GM23338 (cell line): Measurements from ENCODE around the gene ETV6. TPM values are rescaled to one million over a fixed set of nuclear protein-coding genes. Genes with fewer than 3 reads are reported as not detected.

ENCODE experiments used
- ATAC-seq: fragments of 200-7000 bp; cut with Tn5 transposase; 3 replicates; pipeline ENCODE4 v1.9.1; 2020
- DNase-seq: peaks from one replicate; pipeline ENCODE4 v3.0.0-alpha.2; 2015; ENCODE audit warnings: low spot score
- H2AFZ ChIP-seq: fragments of 200-600 bp; sonication (generic); 2 replicates; pipeline ENCODE4 v1.8.0; 2016; ENCODE audit warnings: antibody characterized with exemption, mild to moderate bottlenecking, moderate library complexity
- H3F3A ChIP-seq: fragments of 200-600 bp; sonication (generic); replicated peaks from 2 replicates; pipeline ENCODE4 v1.8.0; 2017; ENCODE audit warnings: antibody characterized with exemption, mixed run types, low read depth
- H3K27ac ChIP-seq: fragments of 200-600 bp; sonication (generic); 2 replicates; pipeline ENCODE4 v1.6.1; 2016; ENCODE audit warnings: low read depth
- H3K27me3 ChIP-seq: fragments of 200-600 bp; sonication (generic); 2 replicates; pipeline ENCODE4 v1.8.0; 2016; ENCODE audit warnings: mild to moderate bottlenecking, mixed run types, moderate library complexity; ENCODE audit not compliant: insufficient read depth
- H3K36me3 ChIP-seq: fragments of 200-600 bp; sonication (generic); 2 replicates; pipeline ENCODE4 v1.8.0; 2016; ENCODE audit warnings: mild to moderate bottlenecking; ENCODE audit not compliant: insufficient read depth
- H3K4me1 ChIP-seq: fragments of 200-600 bp; sonication (generic); 2 replicates; pipeline ENCODE4 v1.8.0; 2016; ENCODE audit warnings: mild to moderate bottlenecking, moderate library complexity; ENCODE audit not compliant: insufficient read depth
- H3K4me2 ChIP-seq: fragments of 200-600 bp; sonication (generic); 2 replicates; pipeline ENCODE4 v1.7.1; 2017; ENCODE audit warnings: mixed run types
- H3K4me3 ChIP-seq: fragments of 200-600 bp; sonication (generic); 2 replicates; pipeline ENCODE4 v1.6.1; 2016; ENCODE audit warnings: mixed run types
- H3K79me2 ChIP-seq: fragments of 200-600 bp; sonication (generic); replicated peaks from 2 replicates; pipeline ENCODE4 v1.8.0; 2017; ENCODE audit warnings: mild to moderate bottlenecking; ENCODE audit not compliant: insufficient read depth
- H3K9me2 ChIP-seq: fragments of 200-600 bp; sonication (generic); 2 replicates; pipeline ENCODE4 v1.8.0; 2017; ENCODE audit not compliant: insufficient read depth
- H4K20me1 ChIP-seq: fragments of 200-600 bp; sonication (generic); replicated peaks from 2 replicates; pipeline ENCODE4 v1.8.0; 2017; ENCODE audit warnings: mild to moderate bottlenecking; ENCODE audit not compliant: insufficient read depth
- H3K27ac Mint-ChIP-seq: 2 replicates; pipeline ENCODE4 v1.8.0; 2020; ENCODE audit warnings: inconsistent platforms, mild to moderate bottlenecking, moderate library complexity, mixed read lengths
- H3K27me3 Mint-ChIP-seq: 3 replicates; pipeline ENCODE4 v1.8.0; 2022; ENCODE audit warnings: low read depth, mild to moderate bottlenecking, moderate library complexity, mixed read lengths, inconsistent platforms; ENCODE audit not compliant: insufficient read depth, poor library complexity
- H3K36me3 Mint-ChIP-seq: 3 replicates; pipeline ENCODE4 v1.8.0; 2021; ENCODE audit warnings: low read depth, mild to moderate bottlenecking, inconsistent platforms, moderate library complexity, mixed read lengths
- H3K4me1 Mint-ChIP-seq: 3 replicates; pipeline ENCODE4 v1.8.0; 2020; ENCODE audit warnings: mild to moderate bottlenecking, inconsistent platforms, mixed read lengths
- H3K4me3 Mint-ChIP-seq: 3 replicates; pipeline ENCODE4 v1.8.0; 2021; ENCODE audit warnings: moderate library complexity, mild to moderate bottlenecking, inconsistent platforms, mixed read lengths
- H3K9me3 Mint-ChIP-seq: 3 replicates; pipeline ENCODE4 v1.8.0; 2020; ENCODE audit warnings: moderate library complexity, mild to moderate bottlenecking, inconsistent platforms, mixed read lengths
- CREB1 ChIP-seq: fragments of 250-450 bp; sonication (Bioruptor Pico); IDR thresholded peaks from 2 replicates; pipeline ENCODE4 v1.5.0; 2020; ENCODE audit warnings: low read depth, mild to moderate bottlenecking, moderate library complexity
- CTCF ChIP-seq, 2 experiments: fragments of 200-600 bp in 1 of 2; sonication (generic) in 1 of 2; conservative IDR thresholded peaks; 2 replicates each; pipeline versions ENCODE4 v1.5.1 to v1.6.1; 2016 to 2017; ENCODE audit warnings: antibody characterized with exemption in 2 of 2, low read depth in 2 of 2, mild to moderate bottlenecking in 2 of 2, moderate library complexity in 1 of 2
- ETS1 ChIP-seq: IDR thresholded peaks from 2 replicates; pipeline ENCODE4 v1.6.1; 2016; ENCODE audit warnings: antibody characterized with exemption
- EZH2 ChIP-seq: fragments of 200-600 bp; sonication (generic); IDR thresholded peaks from one replicate; pipeline ENCODE4 v1.8.0; 2017; ENCODE audit warnings: antibody characterized with exemption, mild to moderate bottlenecking, low read depth; ENCODE audit not compliant: unreplicated experiment
- EZH2phosphoT487 ChIP-seq: fragments of 200-600 bp; sonication (generic); IDR thresholded peaks from one replicate; pipeline ENCODE4 v1.8.1; 2018; ENCODE audit warnings: antibody characterized with exemption; ENCODE audit not compliant: unreplicated experiment
- JUNB ChIP-seq: IDR thresholded peaks from one replicate; pipeline ENCODE4 v1.6.1; 2016; ENCODE audit warnings: antibody characterized with exemption; ENCODE audit not compliant: unreplicated experiment
- NANOG ChIP-seq: IDR thresholded peaks from 2 replicates; pipeline ENCODE4 v1.6.1; 2016; ENCODE audit warnings: antibody characterized with exemption, borderline replicate concordance
- POLR2AphosphoS5 ChIP-seq: IDR thresholded peaks from 2 replicates; pipeline ENCODE4 v1.6.1; 2016; ENCODE audit warnings: antibody characterized with exemption, low read depth
- REST ChIP-seq: IDR thresholded peaks from one replicate; pipeline ENCODE4 v1.6.1; 2018; ENCODE audit warnings: antibody characterized with exemption; ENCODE audit not compliant: unreplicated experiment
- STAT1 ChIP-seq: IDR thresholded peaks from one replicate; pipeline ENCODE4 v1.6.1; 2016; ENCODE audit warnings: antibody characterized with exemption; ENCODE audit not compliant: unreplicated experiment
- ZNF114 ChIP-seq: fragments of 250-450 bp; sonication (Bioruptor Pico); IDR thresholded peaks from 2 replicates; pipeline ENCODE4 v1.5.0; 2020; ENCODE audit warnings: mild to moderate bottlenecking, moderate library complexity
- ZNF331 ChIP-seq: fragments of 250-450 bp; sonication (Bioruptor Pico); IDR thresholded peaks from 2 replicates; pipeline ENCODE4 v1.5.0; 2020; ENCODE audit warnings: low read depth, mild to moderate bottlenecking, moderate library complexity
- ZNF462 ChIP-seq: fragments of 250-450 bp; sonication (Bioruptor Pico); IDR thresholded peaks from 2 replicates; pipeline ENCODE4 v1.5.0; 2020; ENCODE audit warnings: mild to moderate bottlenecking, moderate library complexity
- polyA plus RNA-seq: library from polyadenylated mRNA; unstranded; fragments of >200 nt; fragmentation: Nextera tagmentation; extraction: Ambion mirVana; gene quantifications from 2 replicates; pipeline ENCODE4 v1.2.1, GENCODE V29; 2016
- total RNA-seq: library from RNA; depleted of rRNA; stranded (reverse); fragments of >200 nt; shearing (Covaris generic); gene quantifications from 2 replicates; pipeline ENCODE4 v1.2.3, GENCODE V29; 2014

The ETV6 gene
- total and polyA plus RNA-seq, 2 experiments from 2014 or later, result 7.5 to 15.1 TPM

- Mint-ChIP-seq H3K4me3 (no peak overlapping the region), H3K27ac (no peak overlapping the region)
- TF ChIP-seq STAT1 (no peak), EZH2 (no peak), NANOG (no peak), EZH2phosphoT487 (no peak), CREB1 (CRISPR knock-in tag) (no peak), CTCF (conservative IDR thresholded peaks at IDR 0.05; ENCODE audit: low read depth in 2 of 2) (no peak), ZNF331 (no peak), POLR2AphosphoS5 (no peak), ZNF462 (no peak), ETS1 (no peak), ZNF114 (no peak), JUNB (no peak), REST (no peak)
These were observed 34.0 kb upstream of the ETV6 start for GRCh38 chr12:11615481-11615880.

More at GRCh38 chr12:11615481-11615880, 34.0 kb upstream of the ETV6 start:
- Mint-ChIP-seq H3K9me3 (no peaks in the 10 kb centered on the region; the same call in 1 of the 3 replicates), H3K4me1 (peaks cover 66% of the 10 kb centered on the region), H3K27me3 (peaks cover 9% of the 10 kb centered on the region), H3K36me3 (peaks cover 3% of the 10 kb centered on the region; the same call in 1 of the 3 replicates)
- peaks cover 28% of the 10 kb centered on the region for H3K4me1 ChIP-seq
- H3K27me3 ChIP-seq, result no peaks in the 10 kb centered on the region
- H3K4me2 ChIP-seq, result no peak overlapping the region
- H3K9me2 ChIP-seq, result no peaks in the 10 kb centered on the region
- H4K20me1 ChIP-seq, result no peaks in the 10 kb centered on the region
- peaks cover 78% of the 10 kb centered on the region for H3K79me2 ChIP-seq
- ATAC-seq, result no peak
- no peaks in the 10 kb centered on the region for H3F3A ChIP-seq
- H3K27ac ChIP-seq, result peak overlapping the region; percentile 16; the same call in 1 of the 2 replicates
- DNase-seq, result no peak
- H3K4me3 ChIP-seq, result no peak overlapping the region
- H2AFZ ChIP-seq, result no peak overlapping the region
- H3K36me3 ChIP-seq, result no peaks in the 10 kb centered on the region
